Activated CD8-positive, alpha-beta memory T cell treated with anti-CD3 and anti-CD28 coated beads for 1 hour (primary cell): ENCODE results near the gene RFNG.

Experiments used
- DNase-seq, 2 donors: peaks; one replicate each; pipeline ENCODE4 v3.0.0-alpha.2; 2020; ENCODE audit warnings: low read depth in 1 of 2; ENCODE audit errors: extremely low read depth in 1 of 2

Gene RFNG

GRCh38 chr17:82016061-82016874, 35.3 kb downstream of the RFNG start:
- DNase-seq, result no peak

- DNase-seq, result no peak
These were observed 36.2 kb downstream of the RFNG start for GRCh38 chr17:82015311-82015971.

- no peak for DNase-seq
These were observed 36.7 kb downstream of the RFNG start for GRCh38 chr17:82014971-82015310.

- DNase-seq, result no peak
These were observed 37.2 kb downstream of the RFNG start for GRCh38 chr17:82014432-82014831.

GRCh38 chr17:82013772-82014321, 37.8 kb downstream of the RFNG start:
- DNase-seq, result no peak

- DNase-seq, result no peak
These were observed 38.3 kb downstream of the RFNG start for GRCh38 chr17:82013341-82013740.

GRCh38 chr17:82012640-82013295, 38.8 kb downstream of the RFNG start:
- no peak for DNase-seq

GRCh38 chr17:82012261-82012639, 39.4 kb downstream of the RFNG start:
- no peak for DNase-seq

GRCh38 chr17:82011617-82012187, 39.9 kb downstream of the RFNG start:
- DNase-seq, result no peak

GRCh38 chr17:82010575-82011525, 40.8 kb downstream of the RFNG start:
- no peak for DNase-seq

- no peak for DNase-seq
These were observed 42.2 kb downstream of the RFNG start for GRCh38 chr17:82009413-82009812.

GRCh38 chr17:82008941-82009405, 42.6 kb downstream of the RFNG start:
- no peak for DNase-seq

- no peak for DNase-seq
These were observed 43.2 kb downstream of the RFNG start for GRCh38 chr17:82008258-82008940.

GRCh38 chr17:82007495-82008257, 43.9 kb downstream of the RFNG start:
- DNase-seq, result no peak

- no peak for DNase-seq
These were observed 44.5 kb downstream of the RFNG start for GRCh38 chr17:82007228-82007494.

GRCh38 chr17:82006468-82007227, 45.0 kb downstream of the RFNG start:
- DNase-seq, result no peak

GRCh38 chr17:82005701-82006348, 45.8 kb downstream of the RFNG start:
- DNase-seq, result no peak
